OCI-LY1 (cell line): ENCODE data around the gene AGL.
A peak's percentile ranks its signal among the peaks of the same experiment; 100 is the strongest.

Experiments used
- H2AFZ ChIP-seq: fragments of 200-600 bp; sonication (generic), shearing (Covaris generic); 2 replicates; pipeline ENCODE4 v1.6.0; 2014; ENCODE audit warnings: antibody characterized with exemption, mild to moderate bottlenecking, low read length
- H3F3A ChIP-seq: fragments of 200-600 bp; sonication (generic), shearing (Covaris generic); 2 replicates; pipeline ENCODE4 v1.6.0; 2014; ENCODE audit warnings: mild to moderate bottlenecking, antibody characterized with exemption, low read length, moderate library complexity; ENCODE audit not compliant: insufficient read depth
- H3K27ac ChIP-seq: fragments of 200-600 bp; sonication (generic); 2 replicates; pipeline ENCODE4 v1.5.1; 2014; ENCODE audit warnings: low read length, mixed run types, mild to moderate bottlenecking, low read depth; ENCODE audit not compliant: poor library complexity, severe bottlenecking
- H3K27me3 ChIP-seq: fragments of 200-600 bp; sonication (generic); 2 replicates; pipeline ENCODE4 v1.6.0; 2014; ENCODE audit warnings: antibody characterized with exemption, mild to moderate bottlenecking, low read length, moderate library complexity; ENCODE audit not compliant: insufficient read depth
- H3K36me3 ChIP-seq: fragments of 200-600 bp; sonication (generic); 2 replicates; pipeline ENCODE4 v1.6.1; 2014; ENCODE audit warnings: mild to moderate bottlenecking, antibody characterized with exemption, low read length, moderate library complexity, mixed read lengths; ENCODE audit not compliant: insufficient read depth
- H3K4me1 ChIP-seq: fragments of 200-600 bp; sonication (generic); 2 replicates; pipeline ENCODE4 v1.5.1; 2014; ENCODE audit warnings: mild to moderate bottlenecking, low read length, moderate library complexity; ENCODE audit not compliant: insufficient read depth, severe bottlenecking
- H3K4me2 ChIP-seq: fragments of 200-600 bp; sonication (generic), shearing (Covaris generic); 2 replicates; pipeline ENCODE4 v1.6.1; 2014; ENCODE audit warnings: low read length
- H3K4me3 ChIP-seq: fragments of 200-600 bp; sonication (generic); 2 replicates; pipeline ENCODE4 v1.5.1; 2014; ENCODE audit warnings: low read length, low read depth, mild to moderate bottlenecking, mixed read lengths; ENCODE audit not compliant: poor library complexity, severe bottlenecking
- H3K79me2 ChIP-seq: fragments of 200-600 bp; shearing (Covaris generic); 2 replicates; pipeline ENCODE4 v1.6.1; 2016; ENCODE audit warnings: mixed run types, low read length, mixed read lengths; ENCODE audit not compliant: insufficient read depth
- H3K9ac ChIP-seq: fragments of 200-600 bp; sonication (generic), shearing (Covaris generic); 2 replicates; pipeline ENCODE4 v1.6.1; 2014; ENCODE audit warnings: mild to moderate bottlenecking, low read length, mixed read lengths
- H3K9me2 ChIP-seq: fragments of 200-600 bp; sonication (generic), shearing (Covaris generic); 2 replicates; pipeline ENCODE4 v1.6.1; 2014; ENCODE audit warnings: low read depth, mild to moderate bottlenecking, low read length, mixed read lengths
- H3K9me3 ChIP-seq: fragments of 200-600 bp; shearing (Covaris generic); 2 replicates; pipeline ENCODE4 v1.6.1; 2014; ENCODE audit warnings: low read length, mixed read lengths
- H4K20me1 ChIP-seq: fragments of 200-600 bp; sonication (generic), shearing (Covaris generic); 2 replicates; pipeline ENCODE4 v1.6.0; 2016; ENCODE audit warnings: mild to moderate bottlenecking, low read length; ENCODE audit not compliant: insufficient read depth
- EZH2 ChIP-seq: fragments of 200-600 bp; sonication (generic), shearing (Covaris generic); IDR thresholded peaks from 2 replicates; pipeline ENCODE4 v1.8.0; 2017; ENCODE audit warnings: borderline replicate concordance, mixed run types, mild to moderate bottlenecking, antibody characterized with exemption, low read length, moderate library complexity, mixed read lengths
- TF ChIP-seq, protein P1 (sequence below): fragments of 200-600 bp; sonication (generic), shearing (Covaris generic); IDR thresholded peaks from 2 replicates; pipeline ENCODE4 v1.5.1; 2017; ENCODE audit warnings: mild to moderate bottlenecking, antibody characterized with exemption, low read length, moderate library complexity, mixed read lengths

AGL gene

DNA sequence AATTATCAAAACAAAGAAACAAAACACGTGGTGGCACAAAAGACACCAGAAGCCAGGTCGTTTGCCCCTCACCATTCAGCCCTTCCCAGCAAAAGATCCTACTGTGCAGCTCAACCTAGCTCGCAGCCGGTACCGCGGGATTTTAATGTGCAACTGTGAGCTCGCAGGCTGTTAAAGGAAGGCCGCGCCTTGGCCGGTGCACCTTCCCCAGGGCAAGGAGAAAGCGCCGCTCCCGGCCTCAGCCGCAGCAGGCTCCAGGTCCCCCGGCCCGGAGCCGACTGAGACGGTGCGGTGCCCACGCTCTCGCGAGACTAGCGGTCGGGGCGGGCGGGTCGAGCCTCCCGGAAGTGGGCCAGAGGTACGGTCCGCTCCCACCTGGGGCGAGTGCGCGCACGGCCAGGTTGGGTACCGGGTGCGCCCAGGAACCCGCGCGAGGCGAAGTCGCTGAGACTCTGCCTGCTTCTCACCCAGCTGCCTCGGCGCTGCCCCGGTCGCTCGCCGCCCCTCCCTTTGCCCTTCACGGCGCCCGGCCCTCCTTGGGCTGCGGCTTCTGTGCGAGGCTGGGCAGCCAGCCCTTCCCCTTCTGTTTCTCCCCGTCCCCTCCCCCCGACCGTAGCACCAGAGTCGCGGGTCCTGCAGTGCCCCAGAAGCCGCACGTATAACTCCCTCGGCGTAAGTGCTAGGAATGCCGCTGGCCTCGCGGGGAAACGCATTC lies at the start of gene AGL:
Gene AGL (plus strand): TSS at position 618 of the 715 bp plus-strand sequence. CDS start 682 bp downstream, outside the sequence.
- H3K79me2 ChIP-seq = 0 out of 2 replicates have a peak, but pooled peaks cover 13% of the 10 kb centered on the region
- H3F3A ChIP-seq = no peaks in the 10 kb centered on the region
- peak within 1 kb of the TSS; percentile 71 for H2AFZ ChIP-seq
- peaks cover 8% of the 10 kb centered on the region for H3K36me3 ChIP-seq
- H3K27ac ChIP-seq = peak within 1 kb of the TSS; percentile 72
- H3K4me1 ChIP-seq = peaks cover 32% of the 10 kb centered on the region
- H3K4me2 ChIP-seq = peak within 1 kb of the TSS; percentile 84
- no peaks in the 10 kb centered on the region for H3K9me2 ChIP-seq
- no peaks in the 10 kb centered on the region for H4K20me1 ChIP-seq
- no peaks in the 10 kb centered on the region for H3K27me3 ChIP-seq
- peak within 1 kb of the TSS; percentile 77 for H3K4me3 ChIP-seq
- H3K9me3 ChIP-seq = no peaks in the 10 kb centered on the region
- peak within 1 kb of the TSS; percentile 78 for H3K9ac ChIP-seq
- TF ChIP-seq, protein P1, sequence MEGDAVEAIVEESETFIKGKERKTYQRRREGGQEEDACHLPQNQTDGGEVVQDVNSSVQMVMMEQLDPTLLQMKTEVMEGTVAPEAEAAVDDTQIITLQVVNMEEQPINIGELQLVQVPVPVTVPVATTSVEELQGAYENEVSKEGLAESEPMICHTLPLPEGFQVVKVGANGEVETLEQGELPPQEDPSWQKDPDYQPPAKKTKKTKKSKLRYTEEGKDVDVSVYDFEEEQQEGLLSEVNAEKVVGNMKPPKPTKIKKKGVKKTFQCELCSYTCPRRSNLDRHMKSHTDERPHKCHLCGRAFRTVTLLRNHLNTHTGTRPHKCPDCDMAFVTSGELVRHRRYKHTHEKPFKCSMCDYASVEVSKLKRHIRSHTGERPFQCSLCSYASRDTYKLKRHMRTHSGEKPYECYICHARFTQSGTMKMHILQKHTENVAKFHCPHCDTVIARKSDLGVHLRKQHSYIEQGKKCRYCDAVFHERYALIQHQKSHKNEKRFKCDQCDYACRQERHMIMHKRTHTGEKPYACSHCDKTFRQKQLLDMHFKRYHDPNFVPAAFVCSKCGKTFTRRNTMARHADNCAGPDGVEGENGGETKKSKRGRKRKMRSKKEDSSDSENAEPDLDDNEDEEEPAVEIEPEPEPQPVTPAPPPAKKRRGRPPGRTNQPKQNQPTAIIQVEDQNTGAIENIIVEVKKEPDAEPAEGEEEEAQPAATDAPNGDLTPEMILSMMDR = no peak
- no peak for TF ChIP-seq EZH2

DNA sequence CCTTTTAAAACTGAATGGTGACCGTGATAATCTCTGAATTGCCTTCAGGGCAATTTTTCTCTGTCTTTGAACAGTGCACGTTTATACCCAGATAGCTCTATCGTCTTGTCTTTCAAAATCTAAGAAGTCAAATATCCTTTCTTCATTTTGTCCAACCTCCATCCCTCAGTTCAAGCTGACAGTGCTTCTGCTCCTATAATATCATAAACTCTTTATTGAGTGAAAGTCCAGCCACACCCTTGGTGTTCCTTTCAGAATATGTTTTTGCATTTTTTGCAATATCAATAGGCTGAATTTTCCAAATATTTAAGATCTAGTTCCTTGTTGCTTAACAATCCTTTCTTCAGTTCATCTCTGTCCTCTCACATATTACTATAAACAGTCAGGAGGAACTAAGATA lies 48.6 kb upstream of the AGL start:
- Histone ChIP-seq H3K79me2 (no peaks in the 10 kb centered on the region), H3F3A (no peaks in the 10 kb centered on the region), H3K27me3 (no peaks in the 10 kb centered on the region), H2AFZ (no peak overlapping the region), H3K4me1 (no peaks in the 10 kb centered on the region), H3K27ac (no peak overlapping the region), H3K9me2 (no peaks in the 10 kb centered on the region), H3K9ac (no peak overlapping the region), H3K9me3 (no peaks in the 10 kb centered on the region), H3K36me3 (no peaks in the 10 kb centered on the region), H3K4me3 (no peak overlapping the region), H3K4me2 (no peak overlapping the region), H4K20me1 (no peaks in the 10 kb centered on the region)
- no peak for TF ChIP-seq EZH2
- TF ChIP-seq, protein P1 = no peak

- Histone ChIP-seq H3K4me2 (no peak overlapping the region), H3K27ac (no peak overlapping the region), H2AFZ (no peak overlapping the region), H3F3A (no peaks in the 10 kb centered on the region), H3K4me1 (peaks cover 13% of the 10 kb centered on the region), H3K9ac (no peak overlapping the region), H3K36me3 (no peaks in the 10 kb centered on the region), H3K9me2 (no peaks in the 10 kb centered on the region), H4K20me1 (no peaks in the 10 kb centered on the region), H3K4me3 (no peak overlapping the region), H3K79me2 (no peaks in the 10 kb centered on the region), H3K9me3 (no peaks in the 10 kb centered on the region), H3K27me3 (no peaks in the 10 kb centered on the region)
- TF ChIP-seq EZH2 = no peak
- TF ChIP-seq, protein P1 = no peak
Observed at GRCh38 chr1:99806882-99807281, 43.3 kb upstream of the AGL start.
